DOHH2 (cell line): ENCODE results near the gene PLSCR4.

ENCODE experiments used
- H3F3A ChIP-seq: fragments of 200-600 bp; sonication (generic), shearing (Covaris generic); 2 replicates; pipeline ENCODE4 v1.6.0; 2016; ENCODE audit warnings: antibody characterized with exemption, mild to moderate bottlenecking; ENCODE audit not compliant: control insufficient read depth, insufficient read depth
- H3K27ac ChIP-seq: fragments of 200-600 bp; sonication (generic); 2 replicates; pipeline ENCODE4 v1.5.1; 2014; ENCODE audit warnings: low read depth, mild to moderate bottlenecking, low read length, moderate library complexity
- H3K27me3 ChIP-seq: fragments of 200-600 bp; sonication (generic); 2 replicates; pipeline ENCODE4 v1.6.1; 2014; ENCODE audit warnings: mild to moderate bottlenecking, low read length, mixed read lengths; ENCODE audit not compliant: control insufficient read depth
- H3K36me3 ChIP-seq: fragments of 200-600 bp; sonication (generic); 2 replicates; pipeline ENCODE4 v1.6.1; 2014; ENCODE audit warnings: mild to moderate bottlenecking, low read length, moderate library complexity, mixed read lengths; ENCODE audit not compliant: control insufficient read depth
- H3K4me1 ChIP-seq: fragments of 200-600 bp; sonication (generic); 2 replicates; pipeline ENCODE4 v1.6.1; 2014; ENCODE audit warnings: mild to moderate bottlenecking, low read length, mixed read lengths; ENCODE audit not compliant: control insufficient read depth
- H3K4me2 ChIP-seq: fragments of 200-600 bp; sonication (generic); 2 replicates; pipeline ENCODE4 v1.6.0; 2014; ENCODE audit warnings: mild to moderate bottlenecking, low read length, moderate library complexity
- H3K4me3 ChIP-seq: fragments of 200-600 bp; sonication (generic); 2 replicates; pipeline ENCODE4 v1.5.1; 2014; ENCODE audit warnings: mild to moderate bottlenecking, low read length, mixed read lengths
- H3K79me2 ChIP-seq: fragments of 200-600 bp; sonication (generic); 2 replicates; pipeline ENCODE4 v1.6.1; 2014; ENCODE audit warnings: mild to moderate bottlenecking, low read length, mixed read lengths; ENCODE audit not compliant: control insufficient read depth
- H3K9me2 ChIP-seq: fragments of 200-600 bp; sonication (generic); replicated peaks from 2 replicates; pipeline ENCODE4 v1.6.1; 2014; ENCODE audit warnings: mild to moderate bottlenecking, low read length, mixed read lengths; ENCODE audit not compliant: control insufficient read depth
- H3K9me3 ChIP-seq: fragments of 200-600 bp; sonication (generic); 2 replicates; pipeline ENCODE4 v1.6.1; 2014; ENCODE audit warnings: antibody characterized with exemption, low read length, mixed read lengths; ENCODE audit not compliant: control insufficient read depth, insufficient read depth
- H4K20me1 ChIP-seq: fragments of 200-600 bp; sonication (generic); 2 replicates; pipeline ENCODE4 v1.6.0; 2014; ENCODE audit warnings: low read depth, mild to moderate bottlenecking, antibody characterized with exemption, low read length, moderate library complexity; ENCODE audit not compliant: control insufficient read depth, insufficient read depth
- EZH2phosphoT487 ChIP-seq: fragments of 200-600 bp; sonication (generic); IDR thresholded peaks from 2 replicates; pipeline ENCODE4 v1.6.1; 2017; ENCODE audit warnings: borderline replicate concordance, mild to moderate bottlenecking, antibody characterized with exemption, low read length, moderate library complexity, mixed read lengths
- TF ChIP-seq, protein P1 (sequence below): fragments of 200-600 bp; sonication (generic); IDR thresholded peaks from one replicate; pipeline ENCODE4 v1.5.1; 2014; ENCODE audit warnings: antibody characterized with exemption, mild to moderate bottlenecking, low read depth, low read length; ENCODE audit not compliant: poor library complexity, severe bottlenecking

The PLSCR4 gene

DNA sequence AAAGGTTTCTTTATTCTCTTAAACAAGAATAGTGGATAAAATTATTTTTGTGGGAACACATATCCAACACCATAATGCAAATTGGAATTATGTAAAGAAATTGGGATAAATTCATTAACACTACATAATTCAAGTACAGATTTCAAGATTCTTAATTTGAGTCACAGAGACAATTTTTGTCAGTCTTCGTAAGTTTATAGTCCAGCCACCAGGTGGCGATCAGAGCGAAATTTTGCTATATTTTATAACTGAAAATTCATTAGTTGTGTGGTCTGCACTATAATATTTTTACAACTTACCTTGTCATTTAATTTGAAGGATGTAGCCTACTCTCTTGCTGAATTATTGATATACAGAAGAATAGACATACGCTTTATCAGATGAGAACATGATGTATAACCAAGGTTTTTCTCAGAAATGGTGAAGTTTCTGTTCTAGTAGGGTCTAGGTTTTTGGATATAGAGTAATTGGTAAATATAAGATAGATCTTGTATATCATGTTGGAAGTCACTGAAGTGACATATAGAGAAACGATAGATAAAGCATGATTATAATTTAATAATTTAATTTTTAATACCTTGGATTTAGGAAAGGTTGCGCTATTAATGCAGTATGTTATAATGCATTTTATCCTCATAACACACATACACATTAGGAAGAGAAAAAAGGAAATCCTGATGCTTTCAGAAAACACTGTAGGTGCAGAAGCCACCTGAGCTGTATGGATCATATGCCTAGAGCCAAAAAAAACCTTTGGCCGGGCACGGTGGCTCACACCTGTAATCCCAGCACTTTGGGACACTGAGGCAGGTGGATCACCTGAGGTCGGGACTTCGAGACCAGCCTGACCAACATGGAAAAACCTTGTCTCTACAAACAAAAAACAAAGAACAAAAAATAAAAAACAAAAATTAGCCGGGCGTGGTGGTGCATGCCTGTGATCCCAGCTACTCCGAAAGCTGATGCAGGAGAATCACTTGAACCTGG, 31.7 kb downstream of the PLSCR4 start:
- no peaks in the 10 kb centered on the region for H3K4me1 ChIP-seq
- H3K36me3 ChIP-seq, result no peaks in the 10 kb centered on the region
- no peaks in the 10 kb centered on the region for H3K27me3 ChIP-seq
- no peak overlapping the region for H3K4me3 ChIP-seq
- H3K9me3 ChIP-seq, result no peaks in the 10 kb centered on the region
- TF ChIP-seq EZH2phosphoT487, result no peak
- TF ChIP-seq, protein P1, sequence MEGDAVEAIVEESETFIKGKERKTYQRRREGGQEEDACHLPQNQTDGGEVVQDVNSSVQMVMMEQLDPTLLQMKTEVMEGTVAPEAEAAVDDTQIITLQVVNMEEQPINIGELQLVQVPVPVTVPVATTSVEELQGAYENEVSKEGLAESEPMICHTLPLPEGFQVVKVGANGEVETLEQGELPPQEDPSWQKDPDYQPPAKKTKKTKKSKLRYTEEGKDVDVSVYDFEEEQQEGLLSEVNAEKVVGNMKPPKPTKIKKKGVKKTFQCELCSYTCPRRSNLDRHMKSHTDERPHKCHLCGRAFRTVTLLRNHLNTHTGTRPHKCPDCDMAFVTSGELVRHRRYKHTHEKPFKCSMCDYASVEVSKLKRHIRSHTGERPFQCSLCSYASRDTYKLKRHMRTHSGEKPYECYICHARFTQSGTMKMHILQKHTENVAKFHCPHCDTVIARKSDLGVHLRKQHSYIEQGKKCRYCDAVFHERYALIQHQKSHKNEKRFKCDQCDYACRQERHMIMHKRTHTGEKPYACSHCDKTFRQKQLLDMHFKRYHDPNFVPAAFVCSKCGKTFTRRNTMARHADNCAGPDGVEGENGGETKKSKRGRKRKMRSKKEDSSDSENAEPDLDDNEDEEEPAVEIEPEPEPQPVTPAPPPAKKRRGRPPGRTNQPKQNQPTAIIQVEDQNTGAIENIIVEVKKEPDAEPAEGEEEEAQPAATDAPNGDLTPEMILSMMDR, result peak; percentile 72
- no peaks in the 10 kb centered on the region for H4K20me1 ChIP-seq
- no peak overlapping the region for H3K4me2 ChIP-seq
- H3F3A ChIP-seq, result no peaks in the 10 kb centered on the region
- H3K27ac ChIP-seq, result no peak overlapping the region
- no peaks in the 10 kb centered on the region for H3K79me2 ChIP-seq
- H3K9me2 ChIP-seq, result no peaks in the 10 kb centered on the region

DNA sequence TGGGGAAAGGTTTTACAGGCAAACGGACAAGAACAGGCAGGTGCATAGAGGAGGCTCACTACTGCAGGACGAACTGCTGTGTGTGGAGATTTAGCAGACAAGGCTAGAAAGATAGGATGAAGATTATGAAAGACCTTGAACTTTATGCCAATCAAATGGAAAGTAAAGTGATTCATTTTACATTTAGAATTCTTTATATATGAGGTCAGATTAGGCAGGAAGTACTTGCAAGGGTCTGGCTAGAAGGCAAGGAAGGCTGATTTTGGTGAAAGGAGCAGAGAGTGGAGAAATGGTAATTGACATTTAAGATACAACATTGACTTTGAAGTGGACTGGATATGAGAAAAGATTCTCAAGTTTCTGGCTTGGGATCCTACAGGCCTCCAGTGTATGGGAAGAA, 33.6 kb downstream of the PLSCR4 start:
- no peaks in the 10 kb centered on the region for H3F3A ChIP-seq
- H3K36me3 ChIP-seq, result no peaks in the 10 kb centered on the region
- no peaks in the 10 kb centered on the region for H3K79me2 ChIP-seq
- no peaks in the 10 kb centered on the region for H3K27me3 ChIP-seq
- TF ChIP-seq EZH2phosphoT487, result no peak
- TF ChIP-seq, protein P1, result no peak
- no peaks in the 10 kb centered on the region for H4K20me1 ChIP-seq
- H3K27ac ChIP-seq, result no peak overlapping the region
- no peaks in the 10 kb centered on the region for H3K9me2 ChIP-seq
- H3K4me1 ChIP-seq, result no peaks in the 10 kb centered on the region
- no peak overlapping the region for H3K4me3 ChIP-seq
- no peak overlapping the region for H3K4me2 ChIP-seq
- H3K9me3 ChIP-seq, result no peaks in the 10 kb centered on the region

DNA sequence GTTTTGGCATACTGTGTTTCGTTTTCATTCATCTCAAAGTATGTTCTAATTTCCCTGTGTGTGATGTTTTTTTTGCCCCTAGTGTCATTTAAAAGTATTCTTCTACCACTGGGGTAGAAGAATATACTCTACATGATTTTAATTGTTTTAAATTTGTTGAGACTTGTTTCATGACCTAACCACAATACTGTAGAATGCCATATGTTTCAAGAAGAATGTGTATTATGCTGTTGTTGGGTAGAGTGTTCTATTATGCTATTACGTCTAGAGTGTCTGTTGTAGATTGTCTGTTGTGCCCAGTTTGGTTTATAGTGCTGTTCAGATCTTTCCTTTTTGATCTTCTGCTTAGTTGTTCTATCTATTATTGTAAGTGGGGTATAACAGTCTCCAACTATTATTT, 36.4 kb downstream of the PLSCR4 start:
- Histone ChIP-seq H3K36me3 (no peaks in the 10 kb centered on the region), H3K9me3 (no peaks in the 10 kb centered on the region), H3K9me2 (no peaks in the 10 kb centered on the region), H3K4me2 (no peak overlapping the region), H4K20me1 (no peaks in the 10 kb centered on the region), H3K4me1 (no peaks in the 10 kb centered on the region), H3K79me2 (no peaks in the 10 kb centered on the region), H3K27me3 (no peaks in the 10 kb centered on the region), H3K27ac (no peak overlapping the region), H3F3A (no peaks in the 10 kb centered on the region), H3K4me3 (no peak overlapping the region)
- TF ChIP-seq, protein P1, result no peak
- no peak for TF ChIP-seq EZH2phosphoT487
